Prostate gland (tissue), 2 donors: ENCODE results near the gene FTL. TPM values are rescaled to one million over a fixed set of nuclear protein-coding genes. Genes with fewer than 3 reads are reported as not detected.

Experiments
- DNase-seq: peaks from one replicate; pipeline ENCODE4 v3.0.0-alpha.2; 2019; ENCODE audit warnings: low spot score
- H3K27ac ChIP-seq, 2 donors: fragments of 200-600 bp; sonication (generic); 2 replicates each; pipeline ENCODE4 v1.5.1; 2017 to 2019
- H3K27me3 ChIP-seq: fragments of 200-600 bp; sonication (generic); replicated peaks from 2 replicates; pipeline ENCODE4 v1.5.1; 2019; ENCODE audit not compliant: insufficient read depth
- H3K36me3 ChIP-seq, 2 donors: fragments of 200-600 bp; sonication (generic); 1 replicate in 1 of 2; 2 replicates in 1 of 2; pipeline versions ENCODE4 v1.5.1 to v1.8.1; 2017 to 2019
- H3K4me1 ChIP-seq: fragments of 200-600 bp; sonication (generic); replicated peaks from 2 replicates; pipeline ENCODE4 v1.5.1; 2019
- H3K4me3 ChIP-seq, 2 donors: fragments of 200-600 bp; sonication (generic); 2 replicates each; pipeline ENCODE4 v1.5.1; 2017 to 2019
- H3K9me3 ChIP-seq: fragments of 200-600 bp; sonication (generic); 2 replicates; pipeline ENCODE4 v1.5.1; 2017
- CTCF ChIP-seq, 4 experiments: fragments of 200-600 bp in 2 of 4; fragments of 450-650 bp in 2 of 4; sonication (generic) in 2 of 4; IDR thresholded peaks; 1 replicate in 3 of 4; 2 replicates in 1 of 4; pipeline ENCODE4 v1.5.1; 2016 to 2019; ENCODE audit warnings: antibody characterized with exemption in 4 of 4, mild to moderate bottlenecking in 2 of 4, moderate library complexity in 2 of 4
- POLR2A ChIP-seq: fragments of 450-650 bp; IDR thresholded peaks from one replicate; pipeline ENCODE4 v1.6.1; 2016; ENCODE audit warnings: antibody characterized with exemption, mild to moderate bottlenecking
- POLR2AphosphoS5 ChIP-seq: sonication (generic); formaldehyde crosslinking; IDR thresholded peaks from one replicate; pipeline ENCODE4 v1.6.1; 2017; ENCODE audit warnings: antibody characterized with exemption
- WGBS: methylation state at CpG from one replicate; pipeline ENCODE4 v1.1.5; 2018; 5-methylcytosine and 5-hydroxymethylcytosine counted together
- intact Hi-C: fragments of 100-400 bp; cut with DNase I; formaldehyde crosslinking; loops from one replicate; pipeline ENCODE4 v1.14.2; 2022
- total RNA-seq, 2 donors: library from RNA; depleted of rRNA; stranded (reverse); fragments of >200 nt; gene quantifications; one replicate each; pipeline ENCODE4 v1.1.0, GENCODE V29; 2016

The FTL gene
- total RNA-seq, 2 donors from 2014 or later: 1,764 to 2,124 TPM

GRCh38 chr19:48967346-48968178, 2.5 kb downstream of the FTL start:
- 75% methylated on average over 14 of the region's 14 CpGs for WGBS
- Histone ChIP-seq H3K36me3 (peaks cover 0 to 5% of the 10 kb centered on the region in 2 donors), H3K4me3 (no peak overlapping the region), H3K4me1 (peaks cover 7% of the 10 kb centered on the region), H3K27me3 (no peaks in the 10 kb centered on the region), H3K27ac (peak overlapping the region in 1 of 2 donors; percentile 93), H3K9me3 (no peaks in the 10 kb centered on the region)
- DNase-seq: no peak
- TF ChIP-seq CTCF (IDR thresholded peaks at IDR 0.05) (no peak), POLR2A (no peak), POLR2AphosphoS5 (no peak)
- intact Hi-C loops: loop anchor here (10.0 kb wide), 1 partner anchor 323 kb away; the partner anchor contains the start of gene CA11

DNA sequence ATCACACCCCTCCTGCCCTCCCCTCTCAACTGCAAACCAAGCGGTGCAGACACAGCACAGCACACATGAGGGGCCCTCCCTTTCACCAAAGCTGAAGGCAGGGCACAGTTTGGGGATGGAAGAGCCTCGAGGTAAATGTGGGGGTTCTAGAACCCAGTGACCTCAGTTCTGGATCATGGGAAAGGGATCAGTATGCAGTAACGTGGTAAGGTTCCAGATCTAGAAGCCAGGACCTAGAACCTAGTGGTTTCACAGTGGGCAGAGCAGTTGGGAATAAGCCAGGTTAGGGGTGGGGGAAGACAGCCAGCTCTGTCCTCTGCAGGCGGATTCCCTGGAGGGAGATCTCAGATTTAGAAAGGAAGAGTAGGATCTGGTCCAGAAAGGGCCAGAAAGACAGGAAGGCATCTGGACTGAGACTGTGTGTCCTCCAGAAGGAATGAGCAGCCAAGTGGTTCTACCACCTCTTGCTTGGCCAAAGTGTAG, 3.1 kb downstream of the FTL start:
- intact Hi-C loops: loop anchor here (10.0 kb wide), 1 partner anchor 323 kb away; the partner anchor contains the start of gene CA11
- Histone ChIP-seq H3K9me3 (no peaks in the 10 kb centered on the region), H3K4me1 (peaks cover 7% of the 10 kb centered on the region), H3K36me3 (peaks cover 0 to 5% of the 10 kb centered on the region in 2 donors), H3K27me3 (no peaks in the 10 kb centered on the region), H3K4me3 (no peak overlapping the region), H3K27ac (peak overlapping the region in 1 of 2 donors; percentile 12)
- TF ChIP-seq CTCF (IDR thresholded peaks at IDR 0.05): no peak
- TF ChIP-seq POLR2AphosphoS5: no peak
- TF ChIP-seq POLR2A: no peak
- 58% methylated on average over 4 of the region's 4 CpGs for WGBS
- DNase-seq: no peak

DNA sequence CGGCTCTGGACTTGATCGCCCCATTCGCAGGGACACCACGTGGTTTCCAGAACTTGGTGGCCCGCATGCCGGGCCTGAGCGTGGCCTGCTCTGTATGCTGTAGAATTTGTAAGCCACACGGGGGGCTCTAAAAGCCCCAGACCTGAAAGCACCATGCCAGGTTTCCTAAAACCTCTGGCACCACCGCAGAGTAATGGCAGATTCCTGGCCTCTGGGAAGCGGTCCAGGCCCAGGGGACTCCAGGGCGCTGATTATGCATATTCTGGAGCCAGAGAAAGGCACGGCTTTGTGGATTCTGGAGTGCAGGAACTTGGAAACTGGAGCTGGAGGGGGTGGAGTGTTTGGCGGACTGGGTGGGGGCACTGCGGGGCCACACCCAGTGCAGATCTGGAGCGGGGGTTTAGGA, 3.7 kb downstream of the FTL start:
- 86% methylated on average over 15 of the region's 15 CpGs for WGBS
- TF ChIP-seq CTCF (IDR thresholded peaks at IDR 0.05): no peak
- no peak for TF ChIP-seq POLR2AphosphoS5
- no peak for TF ChIP-seq POLR2A
- intact Hi-C loops: loop anchor here (10.0 kb wide), 1 partner anchor 324 kb away; the partner anchor contains the start of gene CA11
- H3K27me3 ChIP-seq: no peaks in the 10 kb centered on the region
- peaks cover 0 to 10% of the 10 kb centered on the region in 2 donors for H3K36me3 ChIP-seq
- peak overlapping the region in 1 of 2 donors; percentile 12 for H3K27ac ChIP-seq
- H3K4me1 ChIP-seq: peaks cover 7% of the 10 kb centered on the region
- no peak for DNase-seq
- H3K4me3 ChIP-seq: no peak overlapping the region
- H3K9me3 ChIP-seq: no peaks in the 10 kb centered on the region

- WGBS: 91% methylated on average over 45 of the region's 45 CpGs
- DNase-seq: no peak
- peaks cover 7% of the 10 kb centered on the region for H3K4me1 ChIP-seq
- intact Hi-C loops: loop anchor here (5.0 to 10.0 kb wide), 2 partner anchors 172 to 325 kb away; partner anchors contain the start of gene CA11
- H3K27ac ChIP-seq: no peak overlapping the region
- H3K4me3 ChIP-seq: no peak overlapping the region
- H3K36me3 ChIP-seq: peaks cover 0 to 15% of the 10 kb centered on the region in 2 donors
- H3K27me3 ChIP-seq: no peaks in the 10 kb centered on the region
- TF ChIP-seq POLR2AphosphoS5 (no peak), POLR2A (no peak), CTCF (IDR thresholded peaks at IDR 0.05) (no peak)
- no peaks in the 10 kb centered on the region for H3K9me3 ChIP-seq
Observed at GRCh38 chr19:48969276-48970138, 4.4 kb downstream of the FTL start.
